HG03575 (cell line): ENCODE measurements around the gene P2RX5.

Source experiments
- ATAC-seq: cut with Tn5 transposase; IDR thresholded peaks from one replicate; pipeline ENCODE4 v1.9.1; 2021; ENCODE audit not compliant: unreplicated experiment, insufficient number of reproducible peaks, low FRiP score; ENCODE audit errors: extremely low read depth

Gene P2RX5

DNA sequence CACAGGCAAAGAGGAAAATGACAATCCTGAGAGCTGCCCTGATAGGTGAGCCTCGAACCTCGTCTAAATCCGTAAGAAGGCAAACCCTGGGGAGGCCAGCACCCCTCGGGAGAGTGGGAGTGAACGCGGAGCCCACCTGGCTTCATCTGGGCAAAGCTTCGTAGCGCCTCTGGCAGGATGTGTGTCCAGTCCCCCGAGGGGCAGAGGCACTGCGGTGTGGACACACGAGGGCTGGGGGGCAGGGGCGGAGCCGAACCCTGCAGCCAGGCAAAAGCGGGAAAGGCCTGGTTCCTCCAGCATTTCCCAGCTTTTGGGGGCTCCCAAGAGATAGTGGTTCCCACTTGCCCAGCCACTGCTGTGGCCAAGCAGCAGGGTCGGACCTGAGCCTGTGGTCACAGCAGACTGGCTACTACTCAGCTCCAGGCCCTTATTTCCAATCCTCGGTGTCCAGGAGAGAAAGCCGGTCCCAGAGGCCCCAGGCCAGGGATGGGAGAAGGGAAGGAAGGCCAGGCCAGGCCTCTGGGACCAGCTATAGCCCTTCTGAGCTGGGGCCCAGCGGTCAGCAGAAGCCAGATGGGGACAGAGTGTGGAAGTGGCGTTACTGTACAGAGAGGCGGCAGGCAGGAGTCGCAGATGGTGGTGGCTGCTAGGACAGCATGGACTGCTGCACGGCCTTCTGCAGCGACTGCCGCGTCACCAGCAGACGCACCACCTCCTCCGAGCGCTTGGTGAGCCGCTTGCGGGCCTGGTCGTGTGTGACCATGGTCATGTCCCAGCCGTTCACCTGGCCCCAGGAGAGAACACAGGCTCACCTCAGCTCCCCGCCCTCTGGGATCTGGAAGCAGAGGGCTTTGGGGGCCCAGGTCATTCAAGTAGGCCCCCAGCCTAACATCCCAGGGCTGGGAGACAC is 32.6 kb downstream of the P2RX5 start:
- ATAC-seq, result no peak

DNA sequence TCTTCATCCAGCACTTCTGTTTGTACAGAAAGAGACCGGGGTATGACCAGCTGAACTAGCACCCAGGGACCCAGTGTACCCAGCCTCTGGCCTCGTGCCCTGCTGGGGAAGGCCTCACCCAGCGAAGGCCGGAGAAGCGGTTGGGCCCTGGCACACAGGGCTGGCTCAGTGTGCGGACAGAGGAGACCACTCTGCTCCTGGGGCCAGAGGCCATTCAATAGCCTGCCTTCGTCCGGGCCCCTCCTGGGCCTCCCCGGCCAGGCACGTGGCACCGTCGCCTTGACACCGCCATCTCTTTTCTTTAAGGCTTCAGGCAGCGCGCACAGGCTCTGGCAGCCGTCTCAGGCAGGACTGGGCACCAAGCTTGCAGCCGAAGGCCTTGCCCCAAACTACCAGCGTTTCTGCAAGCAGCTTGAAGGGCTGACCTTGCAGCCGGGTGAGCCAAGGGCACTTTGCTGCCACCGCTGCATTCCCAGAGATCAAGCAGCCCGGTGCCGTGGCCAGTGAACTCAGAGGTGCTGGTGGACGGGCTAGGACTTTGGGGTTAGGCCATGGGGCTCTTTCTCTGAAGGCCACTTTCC is 35.6 kb downstream of the P2RX5 start:
- no peak for ATAC-seq

DNA sequence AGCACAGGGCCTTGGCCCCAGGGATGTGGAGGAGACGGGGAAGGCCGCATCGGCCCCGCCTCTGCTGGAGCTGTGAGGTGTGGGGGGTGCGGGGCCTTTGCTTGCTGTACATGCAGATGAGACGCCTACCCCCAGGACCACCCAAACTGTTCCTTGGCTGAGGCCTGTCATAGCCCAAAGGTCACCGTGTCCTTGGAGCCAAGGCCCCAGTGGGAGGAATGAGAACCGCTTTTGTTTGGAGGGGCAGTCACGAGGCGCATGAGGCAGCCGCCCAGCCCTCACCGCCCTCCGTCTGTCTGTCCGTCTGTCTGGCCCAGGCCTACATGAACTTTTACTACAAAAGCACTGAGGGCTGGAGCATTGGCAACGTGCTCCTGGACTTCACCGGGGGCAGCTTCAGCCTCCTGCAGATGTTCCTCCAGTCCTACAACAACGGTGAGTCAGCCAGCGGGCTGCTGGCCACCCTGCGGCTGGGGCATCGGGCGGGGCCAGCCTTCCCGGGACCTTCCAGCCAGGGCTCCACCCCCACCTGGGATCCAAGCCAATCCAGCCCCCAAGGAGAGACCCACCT is 36.3 kb downstream of the P2RX5 start:
- ATAC-seq, result no peak

DNA sequence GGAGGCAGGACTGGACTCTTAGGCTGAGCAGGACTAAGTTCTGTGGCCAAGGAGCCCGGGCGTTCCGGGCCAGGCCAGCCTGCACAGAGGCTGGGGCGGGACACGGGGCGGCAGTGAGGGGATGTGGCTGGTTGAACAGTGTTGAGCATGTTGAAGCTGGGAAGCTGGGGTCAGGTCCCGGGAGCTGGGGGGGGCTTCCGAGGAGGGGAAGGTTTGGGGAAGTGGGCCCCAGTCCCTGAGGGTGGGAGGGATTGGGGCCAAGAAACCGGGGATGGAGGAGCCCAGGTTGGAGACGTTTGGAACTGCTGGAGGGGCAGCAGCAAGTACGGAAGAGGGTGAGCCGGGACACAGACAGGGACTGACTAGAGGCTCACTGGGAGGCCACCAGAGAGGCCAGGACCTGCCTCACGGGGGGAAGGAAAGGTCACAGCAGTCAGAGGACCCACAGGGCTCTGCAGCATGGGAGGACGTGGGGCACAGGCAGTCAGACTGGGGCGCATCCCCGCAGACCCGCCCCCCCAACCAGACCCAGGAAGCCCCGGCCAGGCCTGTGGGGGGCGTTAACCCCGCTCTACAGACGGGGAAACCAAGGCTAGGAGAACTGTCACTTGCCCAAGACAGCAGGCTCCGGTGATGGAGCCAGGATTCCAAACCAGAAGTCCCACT is 37.0 kb downstream of the P2RX5 start:
- ATAC-seq, result no peak

DNA sequence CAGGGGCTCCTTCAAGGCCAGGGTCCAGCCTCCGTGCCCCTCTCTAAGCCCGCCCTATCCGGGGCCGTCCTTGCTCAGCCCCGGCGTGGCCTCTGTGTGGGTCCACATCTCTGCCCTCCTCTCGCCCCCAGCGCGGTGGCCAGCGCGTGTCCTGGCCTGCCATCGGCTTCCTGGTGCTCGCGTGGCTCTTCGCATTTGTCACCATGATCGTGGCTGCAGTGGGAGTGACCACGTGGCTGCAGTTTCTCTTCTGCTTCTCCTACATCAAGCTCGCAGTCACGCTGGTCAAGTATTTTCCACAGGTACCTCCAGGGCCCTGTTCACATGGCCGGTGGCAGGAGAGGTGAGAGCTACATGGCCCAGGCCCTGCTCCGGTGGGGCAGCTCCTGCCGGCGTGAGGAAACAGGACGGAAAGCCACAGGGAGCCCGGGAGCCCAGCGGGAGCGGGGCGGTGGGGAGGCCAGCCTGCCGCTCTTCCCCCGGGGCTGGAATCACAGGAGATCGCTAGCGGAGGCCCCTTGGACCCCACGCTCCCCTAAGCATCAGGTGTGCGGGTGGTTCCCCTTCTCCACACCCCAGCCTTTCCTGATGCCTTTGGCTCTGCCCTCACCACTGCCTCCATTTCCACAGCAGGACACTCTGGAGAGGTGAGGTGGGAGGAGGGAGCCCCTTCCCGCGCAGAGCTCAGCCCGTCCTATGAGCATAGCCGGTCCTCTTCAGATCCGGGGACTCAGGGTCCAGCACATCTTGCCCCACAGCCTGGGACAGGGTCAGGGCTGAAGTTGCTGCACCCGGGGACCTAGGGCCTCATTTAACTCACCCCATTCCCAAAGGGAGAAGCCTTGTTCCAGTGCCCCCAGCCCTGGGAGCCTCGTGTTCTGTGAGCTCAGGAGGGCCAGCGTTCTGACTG is 37.8 kb downstream of the P2RX5 start:
- ATAC-seq, result no peak

DNA sequence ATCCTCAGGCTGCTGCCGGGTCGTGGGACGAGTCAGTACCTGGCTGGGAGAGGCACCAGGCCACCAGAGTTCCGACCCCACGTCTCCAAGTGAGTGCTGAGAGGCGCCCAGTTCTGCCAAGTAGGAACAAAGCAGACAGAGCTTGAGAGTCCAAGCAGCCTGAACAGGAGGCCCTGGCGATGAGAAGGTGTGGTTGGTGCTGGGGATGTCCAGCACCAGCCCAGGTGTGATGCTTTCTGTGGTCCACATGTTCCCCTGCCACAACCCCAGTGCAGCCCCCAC is 38.4 kb downstream of the P2RX5 start:
- ATAC-seq, result no peak

DNA sequence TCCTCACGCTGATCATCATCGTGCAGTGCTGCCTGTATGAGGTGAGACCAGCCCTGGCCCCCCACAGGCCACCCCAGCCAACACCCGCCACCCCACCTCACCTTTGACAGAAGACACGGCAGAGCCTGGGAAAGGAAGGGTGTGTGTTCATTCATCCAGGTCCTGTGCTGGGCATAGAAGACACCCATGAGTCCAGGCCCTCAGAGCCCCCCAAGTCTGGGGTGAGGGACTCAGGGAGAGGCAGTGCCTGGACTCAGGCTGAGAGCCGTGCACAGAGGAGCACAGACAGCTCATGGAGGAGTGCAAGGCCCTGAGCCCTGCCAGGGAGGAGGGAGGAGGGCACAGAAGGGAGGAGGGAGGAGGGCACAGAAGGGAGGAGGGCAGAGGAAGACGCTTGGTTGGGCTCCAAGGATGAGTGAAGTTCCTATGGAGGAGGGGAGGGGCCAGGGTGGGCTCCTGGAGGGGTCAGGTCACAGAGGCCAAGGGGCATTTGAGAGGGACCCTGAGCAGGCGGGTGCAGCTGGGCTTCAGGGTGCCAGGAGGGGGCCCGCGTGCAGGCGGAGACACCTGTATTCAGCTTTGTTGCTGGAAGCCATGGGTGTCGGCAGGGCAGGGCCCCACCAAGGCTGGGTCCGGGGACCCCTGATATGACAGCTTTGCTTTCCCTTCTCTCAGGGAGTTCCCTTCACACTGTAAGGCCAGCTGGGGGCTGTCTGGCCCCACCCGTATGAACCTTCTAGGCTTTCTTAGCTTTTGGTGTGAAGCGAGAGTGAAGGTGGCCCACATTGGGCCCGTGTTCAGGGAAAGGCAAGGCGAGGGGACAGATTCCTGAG is 39.0 kb downstream of the P2RX5 start:
- no peak for ATAC-seq

DNA sequence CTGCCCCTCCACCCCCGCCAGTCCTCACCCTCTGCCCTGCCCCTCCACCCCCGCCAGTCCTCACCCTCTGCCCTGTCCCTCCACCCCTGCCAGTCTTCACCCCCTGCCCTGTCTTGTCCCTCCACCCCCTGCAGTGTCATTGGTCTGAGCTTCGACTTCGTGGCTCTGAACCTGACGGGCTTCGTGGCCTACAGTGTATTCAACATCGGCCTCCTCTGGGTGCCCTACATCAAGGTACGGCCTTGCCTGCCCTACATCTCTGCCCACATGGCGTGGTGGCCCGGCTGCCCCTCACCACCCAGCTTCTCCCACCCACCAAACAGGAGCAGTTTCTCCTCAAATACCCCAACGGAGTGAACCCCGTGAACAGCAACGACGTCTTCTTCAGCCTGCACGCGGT is 39.6 kb downstream of the P2RX5 start:
- no peak for ATAC-seq

DNA sequence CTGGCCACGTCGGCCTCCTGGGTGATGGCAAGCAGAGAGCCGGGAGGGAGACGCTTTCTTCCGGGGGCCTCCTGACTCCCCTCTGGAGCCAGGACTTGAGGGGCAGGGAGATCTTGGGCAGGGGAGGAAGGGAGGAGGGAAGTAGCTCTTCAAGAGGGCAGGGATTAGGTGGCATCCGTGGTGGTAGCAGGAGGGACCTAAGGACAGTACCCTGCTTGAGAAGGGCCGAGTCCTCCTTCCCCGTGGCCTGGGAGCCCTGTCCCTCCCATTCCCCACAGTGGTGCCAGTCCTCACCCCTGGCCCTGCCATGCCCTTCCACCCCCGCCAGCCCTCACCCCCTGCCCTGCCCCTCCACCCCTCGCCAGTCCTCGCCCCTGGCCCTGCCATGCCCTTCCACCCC is 40.2 kb downstream of the P2RX5 start:
- no peak for ATAC-seq

DNA sequence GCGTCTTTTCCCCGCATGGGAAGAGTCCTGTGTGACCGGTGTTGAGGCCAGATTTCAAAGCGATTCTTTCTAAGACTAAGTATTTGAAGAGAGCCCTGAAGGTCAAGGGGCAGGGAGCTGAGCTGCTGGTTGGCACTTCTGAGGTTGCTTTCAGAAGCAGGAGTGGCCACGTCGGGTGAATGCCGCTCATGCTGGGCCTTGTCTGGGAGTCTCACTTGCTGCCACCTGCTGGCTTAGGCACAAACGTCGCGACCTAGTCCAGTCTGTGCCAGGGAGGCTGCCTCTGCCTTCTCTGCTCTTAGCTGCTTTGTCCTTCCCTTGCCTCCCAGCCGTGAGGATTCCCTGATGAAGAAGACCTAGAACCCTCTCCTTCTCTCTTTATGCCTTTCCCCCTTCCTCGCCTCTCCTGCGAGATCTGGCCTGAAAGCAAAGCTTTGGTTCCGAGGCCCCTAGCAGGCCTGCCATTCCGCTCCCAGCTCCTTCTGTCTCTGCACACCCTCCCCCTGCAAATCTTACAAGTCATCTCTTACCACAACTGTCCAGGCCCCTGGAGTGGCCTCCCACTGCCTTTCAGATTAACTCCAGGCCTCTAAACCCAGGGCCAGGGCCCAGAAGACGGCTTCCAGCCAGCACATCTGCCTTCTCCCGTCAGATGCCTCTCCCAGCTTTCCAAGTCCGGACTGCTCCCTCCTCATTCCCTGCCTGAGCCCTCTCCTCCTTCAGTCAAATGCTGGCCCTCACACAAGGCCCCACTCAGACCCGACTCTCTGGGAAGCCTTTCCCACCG is 48.0 kb downstream of the P2RX5 start:
- no peak for ATAC-seq

DNA sequence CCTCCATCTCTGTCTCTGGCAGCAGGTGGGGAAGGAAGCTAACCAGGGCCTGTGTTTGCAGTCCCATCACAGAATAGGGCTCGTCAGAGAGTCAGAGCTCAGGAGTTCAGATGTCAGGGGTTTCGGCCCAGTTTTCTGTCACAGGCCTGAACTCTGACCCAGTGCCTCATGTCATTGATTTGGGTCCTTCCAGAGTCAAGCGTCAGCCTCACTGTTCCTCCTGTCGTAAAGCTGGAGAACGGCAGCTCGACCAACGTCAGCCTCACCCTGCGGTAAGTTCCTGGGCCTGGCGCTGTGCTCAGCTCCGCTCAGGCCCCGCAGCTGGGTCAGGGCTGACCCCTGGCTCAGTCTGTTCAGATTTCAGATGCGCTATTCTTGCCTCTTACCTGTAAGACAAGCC is 48.7 kb downstream of the P2RX5 start:
- no peak for ATAC-seq

DNA sequence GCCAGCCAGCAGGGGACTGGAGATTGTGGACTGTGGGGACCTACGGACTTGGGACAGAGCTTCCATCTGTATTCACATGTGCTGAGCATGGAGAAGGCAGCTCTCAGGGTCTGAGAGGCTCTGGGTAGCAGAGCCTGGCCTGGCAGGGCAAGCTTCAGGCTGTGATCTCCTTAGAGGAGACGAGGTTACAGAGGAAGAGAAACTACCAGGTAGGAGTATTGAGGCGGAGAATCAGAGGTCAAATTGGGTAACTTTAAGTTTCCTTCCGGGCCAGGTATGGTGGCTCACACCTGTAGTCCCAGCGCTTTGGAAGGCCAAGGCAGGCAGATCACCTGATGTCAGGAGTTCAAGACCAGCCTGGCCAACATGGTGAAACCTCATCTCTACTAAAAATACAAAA is 50.6 kb downstream of the P2RX5 start:
- no peak for ATAC-seq

DNA sequence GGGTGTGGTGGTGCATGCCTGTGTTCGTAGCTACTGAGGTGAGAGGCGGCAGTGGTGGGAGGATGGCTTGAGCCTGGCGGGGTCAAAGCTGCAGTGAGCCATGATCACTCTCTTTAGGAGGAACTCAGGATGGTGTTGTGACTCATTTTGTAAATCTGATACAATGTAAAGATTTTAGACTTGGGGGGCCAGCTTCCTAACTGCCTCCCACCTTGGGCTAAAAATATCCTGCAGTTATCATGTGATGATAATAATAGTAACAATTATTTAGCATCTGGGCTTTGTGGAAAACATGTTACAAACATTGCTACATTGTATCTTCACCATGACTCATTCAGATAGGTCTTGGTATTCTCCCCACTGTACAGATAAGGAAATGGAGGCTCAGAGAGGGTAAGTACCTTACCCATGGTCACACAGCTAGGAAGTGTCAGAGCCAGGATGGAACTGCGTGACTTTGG is 52.0 kb downstream of the P2RX5 start:
- no peak for ATAC-seq

DNA sequence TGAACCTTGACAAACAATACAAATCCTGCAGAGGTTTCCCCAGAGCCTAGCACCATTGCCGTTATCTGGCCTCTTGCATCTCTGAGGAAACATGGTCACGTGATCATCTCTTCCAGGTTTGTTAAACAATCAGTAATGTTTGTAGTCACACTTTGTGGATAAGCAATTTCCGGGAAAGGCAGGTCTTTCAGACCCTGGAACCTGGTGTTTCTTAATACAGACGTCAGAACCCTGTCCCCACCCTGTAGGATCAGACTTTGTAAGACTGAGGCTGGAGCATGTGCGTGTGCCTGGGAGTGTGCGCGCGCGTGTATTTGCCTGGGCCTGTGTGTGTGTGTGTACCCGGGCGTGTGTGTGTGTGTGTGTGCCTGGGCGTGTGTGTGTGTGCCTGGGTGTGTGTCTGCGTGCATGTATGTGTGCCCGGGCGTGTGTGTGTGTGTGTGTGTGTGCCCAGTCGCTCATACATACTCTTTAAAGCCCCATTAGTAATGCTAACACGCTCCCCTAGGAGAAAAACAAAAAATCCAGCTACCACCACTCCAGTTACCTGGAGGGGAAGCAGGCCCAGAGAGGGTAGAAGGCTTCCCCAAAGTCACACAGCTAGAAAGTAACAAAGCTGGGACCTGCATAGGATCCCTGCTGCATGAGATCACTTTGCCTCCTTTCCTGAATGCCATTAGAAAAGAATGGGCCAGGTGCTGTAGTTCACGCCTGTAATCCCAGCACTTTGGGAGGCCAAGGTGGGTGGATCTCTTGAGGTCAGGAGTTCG is 54.1 kb downstream of the P2RX5 start:
- ATAC-seq, result no peak

DNA sequence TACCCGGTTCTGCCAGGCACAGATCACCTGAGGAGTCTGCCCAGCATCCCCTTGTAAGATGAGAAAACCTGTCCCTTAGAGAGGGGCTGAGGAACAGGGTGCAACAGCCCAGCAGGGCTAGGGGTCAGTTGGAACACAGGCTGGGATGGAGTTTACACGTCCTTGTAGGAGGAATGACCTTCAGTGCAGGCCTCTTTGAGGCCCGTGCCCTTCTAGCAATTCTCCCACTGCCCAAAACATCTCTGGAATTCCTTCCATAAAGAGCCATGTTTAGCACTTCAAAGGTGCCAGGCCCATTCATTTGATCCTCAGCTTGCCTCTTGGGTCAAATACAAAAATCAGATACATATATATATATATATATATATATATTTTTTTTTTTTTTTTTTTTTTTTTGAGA is 54.9 kb downstream of the P2RX5 start:
- ATAC-seq, result no peak

DNA sequence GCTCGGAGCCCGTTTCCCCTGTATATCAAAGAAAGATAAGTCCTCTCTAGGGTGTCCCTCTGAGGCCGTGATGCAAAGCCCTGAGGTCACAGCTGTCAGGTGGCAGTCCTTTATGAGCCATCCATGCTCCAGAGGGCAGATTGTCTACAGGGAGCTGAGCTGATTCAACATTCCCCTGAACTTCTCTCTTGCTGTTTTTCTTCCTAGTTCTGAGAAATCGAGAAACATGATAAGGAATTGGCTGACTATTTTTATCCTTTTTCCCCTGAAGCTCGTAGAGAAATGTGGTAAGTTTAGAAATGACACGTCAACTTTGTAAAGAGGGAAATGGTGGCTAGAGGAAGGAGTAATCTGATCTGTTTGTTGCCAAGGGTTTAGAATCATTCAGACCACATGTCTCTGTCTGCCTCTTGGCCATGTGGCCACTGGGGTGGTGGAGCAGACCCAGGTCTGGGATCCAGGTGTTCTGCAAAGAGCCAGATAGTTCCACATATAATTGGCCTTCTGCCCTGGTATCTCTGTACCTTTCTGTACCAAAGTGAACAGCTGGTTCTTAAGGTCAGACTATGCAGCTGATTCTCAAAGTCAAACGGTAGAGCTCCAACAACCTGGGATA is 55.9 kb downstream of the P2RX5 start:
- no peak for ATAC-seq
